ENCODE measurements around the gene NIPSNAP3A.

Gene NIPSNAP3A

GRCh38 chr9:104725014-104725413 lies 22.5 kb upstream of the NIPSNAP3A start:
- Histone ChIP-seq H3K27ac (ENCODE audit: low read depth, low read length, poor library complexity, severe bottlenecking) (no peak overlapping the region), H3F3A (ENCODE audit: insufficient read depth, low read length) (no peaks in the 10 kb centered on the region), H4K20me1 (ENCODE audit: insufficient read depth, low read length) (no peaks in the 10 kb centered on the region), H3K36me3 (ENCODE audit: insufficient read depth, low read length) (no peaks in the 10 kb centered on the region), H3K4me2 (ENCODE audit: low read length) (no peak overlapping the region), H3K9me3 (ENCODE audit: low read length) (no peaks in the 10 kb centered on the region), H3K4me1 (ENCODE audit: insufficient read depth, low read length, severe bottlenecking) (no peaks in the 10 kb centered on the region), H3K79me2 (ENCODE audit: insufficient read depth, low read length) (no peaks in the 10 kb centered on the region), H3K9ac (ENCODE audit: low read length) (no peak overlapping the region), H3K27me3 (ENCODE audit: insufficient read depth, low read length) (no peaks in the 10 kb centered on the region), H3K4me3 (ENCODE audit: low read depth, low read length, poor library complexity, severe bottlenecking) (no peak overlapping the region), H2AFZ (ENCODE audit: low read length) (no peak overlapping the region), H3K9me2 (ENCODE audit: low read depth, low read length) (no peaks in the 10 kb centered on the region)
- TF ChIP-seq, protein P1, sequence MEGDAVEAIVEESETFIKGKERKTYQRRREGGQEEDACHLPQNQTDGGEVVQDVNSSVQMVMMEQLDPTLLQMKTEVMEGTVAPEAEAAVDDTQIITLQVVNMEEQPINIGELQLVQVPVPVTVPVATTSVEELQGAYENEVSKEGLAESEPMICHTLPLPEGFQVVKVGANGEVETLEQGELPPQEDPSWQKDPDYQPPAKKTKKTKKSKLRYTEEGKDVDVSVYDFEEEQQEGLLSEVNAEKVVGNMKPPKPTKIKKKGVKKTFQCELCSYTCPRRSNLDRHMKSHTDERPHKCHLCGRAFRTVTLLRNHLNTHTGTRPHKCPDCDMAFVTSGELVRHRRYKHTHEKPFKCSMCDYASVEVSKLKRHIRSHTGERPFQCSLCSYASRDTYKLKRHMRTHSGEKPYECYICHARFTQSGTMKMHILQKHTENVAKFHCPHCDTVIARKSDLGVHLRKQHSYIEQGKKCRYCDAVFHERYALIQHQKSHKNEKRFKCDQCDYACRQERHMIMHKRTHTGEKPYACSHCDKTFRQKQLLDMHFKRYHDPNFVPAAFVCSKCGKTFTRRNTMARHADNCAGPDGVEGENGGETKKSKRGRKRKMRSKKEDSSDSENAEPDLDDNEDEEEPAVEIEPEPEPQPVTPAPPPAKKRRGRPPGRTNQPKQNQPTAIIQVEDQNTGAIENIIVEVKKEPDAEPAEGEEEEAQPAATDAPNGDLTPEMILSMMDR (IDR thresholded peaks at IDR 0.05; ENCODE audit: low read length) = no peak
- TF ChIP-seq EZH2 (IDR thresholded peaks at IDR 0.05; ENCODE audit: borderline replicate concordance, low read length) = no peak

DNA sequence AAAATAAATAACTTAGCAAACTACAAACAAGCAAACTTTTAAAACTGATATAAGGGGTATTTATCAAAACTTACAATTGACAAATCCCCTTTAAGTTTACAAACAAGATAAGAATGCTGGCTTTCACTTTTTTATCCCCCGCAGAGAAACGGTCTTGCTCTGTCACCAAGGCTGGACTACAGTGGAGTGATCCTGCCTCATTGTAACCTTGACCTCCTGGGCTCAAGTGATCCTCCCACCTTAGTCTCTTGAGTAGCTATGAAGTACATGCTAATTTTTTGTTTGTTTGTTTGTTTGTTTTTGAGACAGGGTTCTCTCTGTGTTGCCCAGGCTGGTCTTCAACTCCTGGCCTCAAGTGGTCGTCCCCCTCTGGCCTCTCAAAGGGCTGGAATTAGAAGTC lies 9.0 kb upstream of the NIPSNAP3A start:
- Histone ChIP-seq H3K36me3 (ENCODE audit: insufficient read depth, low read length) (no peaks in the 10 kb centered on the region), H3K9ac (ENCODE audit: low read length) (no peak overlapping the region), H3K9me2 (ENCODE audit: low read depth, low read length) (no peaks in the 10 kb centered on the region), H3K27me3 (ENCODE audit: insufficient read depth, low read length) (no peaks in the 10 kb centered on the region), H3K27ac (ENCODE audit: low read depth, low read length, poor library complexity, severe bottlenecking) (no peak overlapping the region), H3K4me1 (ENCODE audit: insufficient read depth, low read length, severe bottlenecking) (peaks cover 8% of the 10 kb centered on the region), H2AFZ (ENCODE audit: low read length) (no peak overlapping the region), H3K4me3 (ENCODE audit: low read depth, low read length, poor library complexity, severe bottlenecking) (no peak overlapping the region), H3K4me2 (ENCODE audit: low read length) (no peak overlapping the region), H3K79me2 (ENCODE audit: insufficient read depth, low read length) (no peaks in the 10 kb centered on the region), H3F3A (ENCODE audit: insufficient read depth, low read length) (no peaks in the 10 kb centered on the region), H3K9me3 (ENCODE audit: low read length) (no peaks in the 10 kb centered on the region), H4K20me1 (ENCODE audit: insufficient read depth, low read length) (no peaks in the 10 kb centered on the region)
- no peak for TF ChIP-seq EZH2 (IDR thresholded peaks at IDR 0.05; ENCODE audit: borderline replicate concordance, low read length)
- TF ChIP-seq, protein P1 (IDR thresholded peaks at IDR 0.05; ENCODE audit: low read length) = no peak

GRCh38 chr9:104740621-104741020 lies 6.9 kb upstream of the NIPSNAP3A start:
- Histone ChIP-seq H3K27me3 (ENCODE audit: insufficient read depth, low read length) (no peaks in the 10 kb centered on the region), H3K27ac (ENCODE audit: low read depth, low read length, poor library complexity, severe bottlenecking) (no peak overlapping the region), H3K9me2 (ENCODE audit: low read depth, low read length) (no peaks in the 10 kb centered on the region), H3K4me3 (ENCODE audit: low read depth, low read length, poor library complexity, severe bottlenecking) (no peak overlapping the region), H3F3A (ENCODE audit: insufficient read depth, low read length) (no peaks in the 10 kb centered on the region), H3K4me1 (ENCODE audit: insufficient read depth, low read length, severe bottlenecking) (peaks cover 8% of the 10 kb centered on the region), H3K9me3 (ENCODE audit: low read length) (no peaks in the 10 kb centered on the region), H3K36me3 (ENCODE audit: insufficient read depth, low read length) (no peaks in the 10 kb centered on the region), H3K79me2 (ENCODE audit: insufficient read depth, low read length) (no peaks in the 10 kb centered on the region), H3K4me2 (ENCODE audit: low read length) (no peak overlapping the region), H4K20me1 (ENCODE audit: insufficient read depth, low read length) (no peaks in the 10 kb centered on the region), H2AFZ (ENCODE audit: low read length) (no peak overlapping the region), H3K9ac (ENCODE audit: low read length) (no peak overlapping the region)
- TF ChIP-seq, protein P1 (IDR thresholded peaks at IDR 0.05; ENCODE audit: low read length) = no peak
- no peak for TF ChIP-seq EZH2 (IDR thresholded peaks at IDR 0.05; ENCODE audit: borderline replicate concordance, low read length)

Measured in OCI-LY1 (cell line).